GM23248 (cell line): ENCODE measurements around the gene DCUN1D2. TPM values are rescaled to one million over a fixed set of nuclear protein-coding genes. Genes with fewer than 3 reads are reported as not detected.

Experiments
- DNase-seq: peaks from one replicate; pipeline ENCODE4 v3.0.0-alpha.2; 2015
- H2AFZ ChIP-seq: fragments of 200-600 bp; sonication (generic); 2 replicates; pipeline ENCODE4 v1.6.1; 2016; ENCODE audit warnings: antibody characterized with exemption
- H3F3A ChIP-seq: fragments of 200-600 bp; sonication (generic); 2 replicates; pipeline ENCODE4 v1.6.1; 2016; ENCODE audit warnings: mild to moderate bottlenecking, antibody characterized with exemption, mixed run types; ENCODE audit not compliant: insufficient read depth
- H3K27ac ChIP-seq: fragments of 200-600 bp; sonication (generic); 2 replicates; pipeline ENCODE4 v1.5.1; 2016; ENCODE audit warnings: mild to moderate bottlenecking
- H3K27me3 ChIP-seq: fragments of 200-600 bp; sonication (generic); replicated peaks from 2 replicates; pipeline ENCODE4 v1.6.1; 2016; ENCODE audit warnings: mild to moderate bottlenecking; ENCODE audit not compliant: insufficient read depth
- H3K36me3 ChIP-seq: fragments of 200-600 bp; sonication (generic); 2 replicates; pipeline ENCODE4 v1.6.1; 2016; ENCODE audit warnings: low read depth, mild to moderate bottlenecking
- H3K4me1 ChIP-seq: fragments of 200-600 bp; sonication (generic); 2 replicates; pipeline ENCODE4 v1.6.1; 2016; ENCODE audit warnings: mild to moderate bottlenecking; ENCODE audit not compliant: insufficient read depth
- H3K4me2 ChIP-seq: fragments of 200-600 bp; sonication (generic); one replicate; pipeline ENCODE4 v1.6.1; 2016; ENCODE audit warnings: mild to moderate bottlenecking; ENCODE audit not compliant: unreplicated experiment
- H3K4me3 ChIP-seq: fragments of 200-600 bp; sonication (generic); 2 replicates; pipeline ENCODE4 v1.5.1; 2016; ENCODE audit warnings: mild to moderate bottlenecking
- H3K79me2 ChIP-seq: fragments of 200-600 bp; sonication (generic); 2 replicates; pipeline ENCODE4 v1.6.1; 2016; ENCODE audit warnings: mild to moderate bottlenecking; ENCODE audit not compliant: insufficient read depth
- H3K9ac ChIP-seq: fragments of 200-600 bp; sonication (generic); 2 replicates; pipeline ENCODE4 v1.6.1; 2016; ENCODE audit warnings: mild to moderate bottlenecking
- H3K9me2 ChIP-seq: fragments of 200-600 bp; sonication (generic); 2 replicates; pipeline ENCODE4 v1.6.1; 2016; ENCODE audit warnings: mixed run types, mild to moderate bottlenecking, moderate library complexity; ENCODE audit not compliant: insufficient read depth
- H3K9me3 ChIP-seq: fragments of 200-600 bp; sonication (generic); one replicate; pipeline ENCODE4 v1.6.1; 2017; ENCODE audit warnings: low read depth
- H4K20me1 ChIP-seq: fragments of 200-600 bp; sonication (generic); 2 replicates; pipeline ENCODE4 v1.6.0; 2016; ENCODE audit not compliant: insufficient read depth
- EZH2 ChIP-seq: fragments of 200-600 bp; sonication (generic); IDR thresholded peaks from 2 replicates; pipeline ENCODE4 v1.6.1; 2018; ENCODE audit warnings: antibody characterized with exemption, mild to moderate bottlenecking; ENCODE audit not compliant: insufficient read depth, poor library complexity, severe bottlenecking
- EZH2phosphoT487 ChIP-seq: fragments of 200-600 bp; sonication (generic); IDR thresholded peaks from 2 replicates; pipeline ENCODE4 v1.6.1; 2018; ENCODE audit warnings: antibody characterized with exemption, moderate library complexity, mild to moderate bottlenecking, low read depth; ENCODE audit not compliant: insufficient read depth
- WGBS, 2 experiments: methylation state at CpG; one replicate each; pipeline ENCODE4 v1.1.6; 2015 to 2017; ENCODE audit warnings: low lambda C conversion rate in 2 of 2, low coverage in 1 of 2; ENCODE audit errors: missing lambda C conversion rate in 2 of 2; 5-methylcytosine and 5-hydroxymethylcytosine counted together
- in situ Hi-C: fragments of 300-500 bp; cut with MboI; formaldehyde crosslinking; loops from 2 replicates; pipeline ENCODE4 v1.15.0; 2020
- polyA plus RNA-seq: library from polyadenylated mRNA; unstranded; fragments of >200 nt; fragmentation: Nextera tagmentation; extraction: Ambion mirVana; gene quantifications from 2 replicates; pipeline ENCODE4 v1.2.1, GENCODE V29; 2016
- total RNA-seq: library from RNA; depleted of rRNA; stranded (reverse); fragments of >200 nt; shearing (Covaris generic); gene quantifications from 2 replicates; pipeline ENCODE4 v1.2.3, GENCODE V29; 2014

Gene DCUN1D2
- total and polyA plus RNA-seq, 2 experiments from 2014 or later, result 7.2 to 9.9 TPM

GRCh38 chr13:113417836-113418721 is 72.4 kb downstream of the DCUN1D2 start:
- in situ Hi-C loops, result no loop called here
- H3F3A ChIP-seq, result 0 out of 2 replicates have a peak, but pooled peaks cover 7% of the 10 kb centered on the region
- H3K4me2 ChIP-seq, result no peak overlapping the region
- no peaks in the 10 kb centered on the region for H3K36me3 ChIP-seq
- no peaks in the 10 kb centered on the region for H3K9me2 ChIP-seq
- no peak for DNase-seq
- H3K27me3 ChIP-seq, result no peaks in the 10 kb centered on the region
- no peak overlapping the region for H3K4me3 ChIP-seq
- no peak for TF ChIP-seq EZH2
- no peak for TF ChIP-seq EZH2phosphoT487
- H3K4me1 ChIP-seq, result peaks cover 12% of the 10 kb centered on the region; the same call in 1 of the 2 replicates
- 74 to 78% methylated on average over 16 of the region's 16 CpGs for WGBS, 2 experiments
- no peaks in the 10 kb centered on the region for H3K9me3 ChIP-seq
- no peaks in the 10 kb centered on the region for H4K20me1 ChIP-seq
- H3K9ac ChIP-seq, result no peak overlapping the region
- no peak overlapping the region for H3K27ac ChIP-seq
- H3K79me2 ChIP-seq, result no peaks in the 10 kb centered on the region
- no peak overlapping the region for H2AFZ ChIP-seq

DNA sequence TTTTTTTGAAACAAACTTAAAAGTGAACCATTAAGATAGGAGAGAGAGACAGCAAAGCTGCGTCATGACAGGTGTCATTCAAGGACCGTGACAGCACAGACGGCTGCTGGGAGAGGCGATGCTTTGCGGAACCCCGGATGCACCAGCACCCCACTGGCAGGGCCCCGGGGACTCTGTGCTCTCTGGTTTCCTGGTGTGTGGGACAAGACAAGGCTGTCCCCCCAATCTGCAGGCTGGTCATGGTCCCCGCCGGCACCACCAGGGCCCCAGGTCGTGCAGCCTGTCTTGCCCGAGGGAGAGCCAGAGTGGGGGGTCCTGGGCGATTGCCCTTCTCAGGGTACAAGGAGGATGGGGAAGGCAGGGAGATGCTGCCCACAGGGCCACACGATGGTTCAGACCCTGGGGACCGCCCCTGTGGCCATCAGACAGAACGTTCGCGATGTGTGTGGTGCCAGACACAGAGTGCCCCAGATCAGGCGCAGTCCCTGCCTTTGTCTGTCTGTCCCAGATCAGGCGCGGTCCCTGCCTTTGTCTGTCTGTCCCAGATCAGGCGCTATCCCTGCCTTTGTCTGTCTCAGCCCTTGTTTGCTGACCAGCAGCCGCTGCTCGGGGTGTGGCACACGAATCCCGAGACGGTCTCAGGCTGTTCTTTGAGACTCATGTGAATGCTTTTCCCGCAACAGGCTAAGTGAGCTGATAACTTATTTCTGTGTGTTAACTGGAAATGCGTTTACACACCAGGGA is 73.3 kb downstream of the DCUN1D2 start:
- no peak overlapping the region for H3K4me3 ChIP-seq
- no peaks in the 10 kb centered on the region for H3K36me3 ChIP-seq
- 65 to 71% methylated on average over 26 to 27 of the region's 28 CpGs for WGBS, 2 experiments
- no peaks in the 10 kb centered on the region for H3K9me2 ChIP-seq
- no peaks in the 10 kb centered on the region for H3K9me3 ChIP-seq
- no peak overlapping the region for H3K27ac ChIP-seq
- 0 out of 2 replicates have a peak, but pooled peaks cover 7% of the 10 kb centered on the region for H3F3A ChIP-seq
- H4K20me1 ChIP-seq, result no peaks in the 10 kb centered on the region
- no peak overlapping the region for H3K4me2 ChIP-seq
- no peak for TF ChIP-seq EZH2phosphoT487
- TF ChIP-seq EZH2, result no peak
- peak; percentile 15 for DNase-seq
- no peak overlapping the region for H2AFZ ChIP-seq
- peaks cover 12% of the 10 kb centered on the region; the same call in 1 of the 2 replicates for H3K4me1 ChIP-seq
- no peak overlapping the region for H3K9ac ChIP-seq
- H3K27me3 ChIP-seq, result no peaks in the 10 kb centered on the region
- in situ Hi-C loops, result no loop called here
- no peaks in the 10 kb centered on the region for H3K79me2 ChIP-seq

DNA sequence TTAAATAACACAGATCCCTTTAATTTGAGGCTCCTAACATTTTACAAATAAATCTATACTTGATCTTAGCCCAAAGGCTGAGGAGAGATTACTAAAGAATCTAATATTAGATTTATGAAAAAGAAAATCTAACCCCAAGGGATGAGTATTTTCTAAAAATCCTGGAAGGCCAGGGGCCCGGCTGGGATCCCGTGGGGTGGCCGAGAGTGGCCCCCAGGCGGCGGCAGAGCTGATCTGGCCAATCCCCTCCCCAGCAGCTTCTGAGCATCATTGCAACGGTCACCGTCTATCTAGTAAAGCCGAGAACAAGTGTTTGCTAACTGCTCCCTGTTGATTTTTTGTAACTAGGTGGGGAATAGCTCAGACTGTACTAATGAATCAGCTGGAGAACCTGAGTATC is 74.7 kb downstream of the DCUN1D2 start:
- no peaks in the 10 kb centered on the region for H3K9me2 ChIP-seq
- H3K79me2 ChIP-seq, result no peaks in the 10 kb centered on the region
- no peaks in the 10 kb centered on the region for H4K20me1 ChIP-seq
- WGBS, 2 experiments, result 85 to 88% methylated on average over 8 of the region's 8 CpGs
- H3K27ac ChIP-seq, result no peak overlapping the region
- in situ Hi-C loops, result no loop called here
- peaks cover 15% of the 10 kb centered on the region for H3K4me1 ChIP-seq
- H3K27me3 ChIP-seq, result no peaks in the 10 kb centered on the region
- no peak overlapping the region for H3K4me3 ChIP-seq
- H3K36me3 ChIP-seq, result no peaks in the 10 kb centered on the region
- H3F3A ChIP-seq, result peaks cover 3% of the 10 kb centered on the region; the same call in 1 of the 2 replicates
- H2AFZ ChIP-seq, result no peak overlapping the region
- no peak for TF ChIP-seq EZH2phosphoT487
- no peak for TF ChIP-seq EZH2
- H3K9me3 ChIP-seq, result no peaks in the 10 kb centered on the region
- H3K4me2 ChIP-seq, result no peak overlapping the region
- no peak for DNase-seq
- no peak overlapping the region for H3K9ac ChIP-seq

DNA sequence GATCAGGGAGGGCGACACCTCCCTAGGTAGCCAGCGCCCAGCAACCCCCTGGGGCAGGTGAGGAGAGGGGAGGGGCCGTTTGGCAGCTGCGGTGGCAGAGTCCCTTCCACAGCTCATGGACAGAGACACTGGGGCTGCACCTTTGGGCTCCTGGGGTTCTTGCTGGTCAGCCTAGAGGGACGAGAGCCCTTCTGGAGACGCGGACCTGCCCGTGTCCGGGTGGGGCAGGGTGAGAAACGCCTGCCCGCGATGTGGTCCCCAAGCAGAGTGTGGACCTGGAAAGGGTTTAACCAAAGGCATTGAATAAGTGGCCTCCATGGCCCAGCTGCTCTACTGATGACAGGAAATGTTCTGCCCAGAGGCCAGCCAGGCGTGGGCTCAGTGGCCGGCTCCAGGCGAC is 75.5 kb downstream of the DCUN1D2 start:
- Histone ChIP-seq H3K36me3 (no peaks in the 10 kb centered on the region), H3K9me2 (no peaks in the 10 kb centered on the region), H3K27ac (no peak overlapping the region), H3K4me3 (no peak overlapping the region), H3K4me1 (peaks cover 23% of the 10 kb centered on the region), H3K9me3 (no peaks in the 10 kb centered on the region), H3K79me2 (no peaks in the 10 kb centered on the region), H4K20me1 (no peaks in the 10 kb centered on the region), H3K4me2 (no peak overlapping the region), H3K27me3 (no peaks in the 10 kb centered on the region), H2AFZ (no peak overlapping the region), H3K9ac (no peak overlapping the region), H3F3A (peaks cover 4% of the 10 kb centered on the region; the same call in 1 of the 2 replicates)
- 93 to 98% methylated on average over 14 to 15 of the region's 15 CpGs for WGBS, 2 experiments
- TF ChIP-seq EZH2phosphoT487 (no peak), EZH2 (no peak)
- no peak for DNase-seq
- in situ Hi-C loops, result no loop called here
